HL-60 (cell line): ENCODE results near the gene RUNDC3A.

Experiments used
- CTCF ChIP-seq: IDR thresholded peaks from one replicate; pipeline ENCODE4 v1.5.1; 2011; ENCODE audit warnings: low read length, control low read depth, inconsistent platforms; ENCODE audit not compliant: insufficient read depth
- POLR2AphosphoS5 ChIP-seq: IDR thresholded peaks from 2 replicates; pipeline ENCODE4 v1.6.1; 2012; ENCODE audit warnings: low read depth

GRCh38 chr17:44268709-44269534 is 39.5 kb upstream of the RUNDC3A start:
- no peak for TF ChIP-seq POLR2AphosphoS5
- TF ChIP-seq CTCF, result no peak
